ENCODE data around the gene ATG10.

ATG10 gene

DNA sequence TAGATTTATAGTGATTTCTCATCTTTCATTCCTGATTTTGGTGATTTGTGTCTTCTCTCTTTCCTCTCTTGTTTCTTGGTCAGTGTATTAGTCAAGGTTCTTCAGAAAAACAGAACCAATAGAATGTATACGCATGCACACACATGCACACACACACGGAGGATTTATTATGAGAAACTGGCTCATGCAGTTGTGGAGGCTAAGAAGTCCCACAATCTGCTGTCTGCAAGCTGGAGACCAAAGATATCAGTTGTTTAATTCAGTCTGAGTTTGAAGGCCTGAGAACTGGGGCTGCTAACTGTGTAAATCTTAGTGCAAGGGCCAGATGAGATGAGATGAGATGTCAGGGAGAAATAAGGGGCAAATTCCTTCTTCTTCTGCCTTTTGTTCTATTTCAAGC is 312.1 kb downstream of the ATG10 start:
- no peak overlapping the region for H3K4me3 ChIP-seq (ENCODE audit: low read depth in 1 of 2, low read length in 2 of 2)
- ATAC-seq (ENCODE audit: insufficient read depth, low read depth) = no peak
- H3K4me1 ChIP-seq (ENCODE audit: insufficient read depth, low read length) = peaks cover 27% of the 10 kb centered on the region
- no peaks in the 10 kb centered on the region for H3K9me3 ChIP-seq (ENCODE audit: insufficient read depth, low read length, severe bottlenecking)
- H3K36me3 ChIP-seq (ENCODE audit: insufficient read depth, low read length) = no peaks in the 10 kb centered on the region
- no peaks in the 10 kb centered on the region for H4K20me1 ChIP-seq (ENCODE audit: insufficient read depth, low read length)
- no peak for DNase-seq
- peaks cover 25% of the 10 kb centered on the region for H3K79me2 ChIP-seq (ENCODE audit: insufficient read depth, low read length)
- no peak overlapping the region for H2AFZ ChIP-seq (ENCODE audit: low read depth, low read length)
- no peak overlapping the region for H3K27ac ChIP-seq (ENCODE audit: low read length)
- H3K27me3 ChIP-seq (ENCODE audit: insufficient read depth, low read length, poor library complexity) = no peaks in the 10 kb centered on the region
- H3K9ac ChIP-seq (ENCODE audit: low read depth, low read length) = no peak overlapping the region
- H3K4me2 ChIP-seq (ENCODE audit: insufficient read depth, low read length) = no peak overlapping the region
- no peak for TF ChIP-seq CTCF (IDR thresholded peaks at IDR 0.05; ENCODE audit: borderline replicate concordance, extremely low read depth, low read length, poor library complexity, severe bottlenecking)
- TF ChIP-seq EZH2 (IDR thresholded peaks at IDR 0.05; ENCODE audit: borderline replicate concordance, low read depth, low read length, severe bottlenecking) = no peak

GRCh38 chr5:82285206-82285605 is 313.4 kb downstream of the ATG10 start:
- no peaks in the 10 kb centered on the region; the same call in 1 of the 2 replicates for H4K20me1 ChIP-seq (ENCODE audit: insufficient read depth, low read length)
- H3K4me2 ChIP-seq (ENCODE audit: insufficient read depth, low read length) = no peak overlapping the region
- ATAC-seq (ENCODE audit: insufficient read depth, low read depth) (no peak), DNase-seq (no peak)
- H3K79me2 ChIP-seq (ENCODE audit: insufficient read depth, low read length) = peaks cover 12% of the 10 kb centered on the region
- no peak overlapping the region for H3K4me3 ChIP-seq (ENCODE audit: low read depth in 1 of 2, low read length in 2 of 2)
- H3K4me1 ChIP-seq (ENCODE audit: insufficient read depth, low read length) = peaks cover 14% of the 10 kb centered on the region
- H3K36me3 ChIP-seq (ENCODE audit: insufficient read depth, low read length) = no peaks in the 10 kb centered on the region
- H3K9me3 ChIP-seq (ENCODE audit: insufficient read depth, low read length, severe bottlenecking) = no peaks in the 10 kb centered on the region
- H2AFZ ChIP-seq (ENCODE audit: low read depth, low read length) = no peak overlapping the region
- no peaks in the 10 kb centered on the region for H3K27me3 ChIP-seq (ENCODE audit: insufficient read depth, low read length, poor library complexity)
- no peak overlapping the region for H3K27ac ChIP-seq (ENCODE audit: low read length)
- no peak overlapping the region for H3K9ac ChIP-seq (ENCODE audit: low read depth, low read length)
- TF ChIP-seq EZH2 (IDR thresholded peaks at IDR 0.05; ENCODE audit: borderline replicate concordance, low read depth, low read length, severe bottlenecking) (no peak), CTCF (IDR thresholded peaks at IDR 0.05; ENCODE audit: borderline replicate concordance, extremely low read depth, low read length, poor library complexity, severe bottlenecking) (no peak)

DNA sequence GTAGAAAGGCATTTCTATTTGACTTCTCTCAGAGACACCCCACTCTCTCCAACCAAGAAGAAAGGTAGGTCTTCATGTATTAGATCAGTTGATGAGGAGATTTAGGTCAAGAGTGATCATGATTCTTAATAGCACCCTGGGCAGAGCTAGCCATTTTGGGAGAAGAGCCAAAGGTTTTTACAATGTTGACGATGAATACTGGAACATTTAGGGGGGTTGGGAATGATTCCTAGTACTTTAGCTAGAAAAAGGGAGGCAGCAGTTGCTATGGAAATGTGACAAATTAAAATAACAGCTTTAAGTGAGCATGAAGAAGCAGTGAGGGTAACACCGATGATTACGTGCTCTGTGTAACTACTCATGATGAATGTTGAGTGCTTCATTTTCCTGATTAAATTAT is 315.8 kb downstream of the ATG10 start:
- no peaks in the 10 kb centered on the region for H3K9me3 ChIP-seq (ENCODE audit: insufficient read depth, low read length, severe bottlenecking)
- no peaks in the 10 kb centered on the region for H3K36me3 ChIP-seq (ENCODE audit: insufficient read depth, low read length)
- H2AFZ ChIP-seq (ENCODE audit: low read depth, low read length) = no peak overlapping the region
- TF ChIP-seq EZH2 (IDR thresholded peaks at IDR 0.05; ENCODE audit: borderline replicate concordance, low read depth, low read length, severe bottlenecking) = no peak
- TF ChIP-seq CTCF (IDR thresholded peaks at IDR 0.05; ENCODE audit: borderline replicate concordance, extremely low read depth, low read length, poor library complexity, severe bottlenecking) = no peak
- H4K20me1 ChIP-seq (ENCODE audit: insufficient read depth, low read length) = no peaks in the 10 kb centered on the region; the same call in 1 of the 2 replicates
- H3K27me3 ChIP-seq (ENCODE audit: insufficient read depth, low read length, poor library complexity) = no peaks in the 10 kb centered on the region
- ATAC-seq (ENCODE audit: insufficient read depth, low read depth) = no peak
- H3K4me1 ChIP-seq (ENCODE audit: insufficient read depth, low read length) = no peaks in the 10 kb centered on the region
- H3K4me2 ChIP-seq (ENCODE audit: insufficient read depth, low read length) = no peak overlapping the region
- no peak for DNase-seq
- no peak overlapping the region for H3K27ac ChIP-seq (ENCODE audit: low read length)
- H3K79me2 ChIP-seq (ENCODE audit: insufficient read depth, low read length) = peaks cover 10% of the 10 kb centered on the region
- H3K4me3 ChIP-seq (ENCODE audit: low read depth in 1 of 2, low read length in 2 of 2) = no peak overlapping the region
- no peak overlapping the region for H3K9ac ChIP-seq (ENCODE audit: low read depth, low read length)

- no peak overlapping the region for H3K27ac ChIP-seq (ENCODE audit: low read length)
- no peak overlapping the region for H2AFZ ChIP-seq (ENCODE audit: low read depth, low read length)
- no peaks in the 10 kb centered on the region for H3K4me1 ChIP-seq (ENCODE audit: insufficient read depth, low read length)
- no peak for DNase-seq
- H4K20me1 ChIP-seq (ENCODE audit: insufficient read depth, low read length) = no peaks in the 10 kb centered on the region; the same call in 1 of the 2 replicates
- no peaks in the 10 kb centered on the region for H3K36me3 ChIP-seq (ENCODE audit: insufficient read depth, low read length)
- no peak overlapping the region for H3K4me2 ChIP-seq (ENCODE audit: insufficient read depth, low read length)
- H3K27me3 ChIP-seq (ENCODE audit: insufficient read depth, low read length, poor library complexity) = no peaks in the 10 kb centered on the region
- no peak overlapping the region for H3K9ac ChIP-seq (ENCODE audit: low read depth, low read length)
- TF ChIP-seq CTCF (IDR thresholded peaks at IDR 0.05; ENCODE audit: borderline replicate concordance, extremely low read depth, low read length, poor library complexity, severe bottlenecking) (no peak), EZH2 (IDR thresholded peaks at IDR 0.05; ENCODE audit: borderline replicate concordance, low read depth, low read length, severe bottlenecking) (no peak)
- ATAC-seq (ENCODE audit: insufficient read depth, low read depth) = no peak
- peaks cover 6% of the 10 kb centered on the region for H3K79me2 ChIP-seq (ENCODE audit: insufficient read depth, low read length)
- H3K4me3 ChIP-seq (ENCODE audit: low read depth in 1 of 2, low read length in 2 of 2) = no peak overlapping the region
- H3K9me3 ChIP-seq (ENCODE audit: insufficient read depth, low read length, severe bottlenecking) = no peaks in the 10 kb centered on the region
Observed at GRCh38 chr5:82290005-82290404, 318.2 kb downstream of the ATG10 start.
